Liver (tissue), 3 donors: Measurements from ENCODE around the gene FSIP1.

Experiments used
- GABPA ChIP-seq, 2 donors: IDR thresholded peaks in 1 of 2; conservative IDR thresholded peaks in 1 of 2; 2 replicates each; pipeline ENCODE4 v1.6.1; 2016; ENCODE audit warnings: antibody characterized with exemption in 2 of 2, mild to moderate bottlenecking in 1 of 2, moderate library complexity in 1 of 2
- RAD21 ChIP-seq, 2 donors: IDR thresholded peaks; 2 replicates each; pipeline ENCODE4 v1.6.1; 2016; ENCODE audit warnings: antibody characterized with exemption in 2 of 2, mild to moderate bottlenecking in 2 of 2
- SP1 ChIP-seq: IDR thresholded peaks from 2 replicates; pipeline ENCODE4 v1.6.1; 2018; ENCODE audit warnings: antibody characterized with exemption, mild to moderate bottlenecking
- YY1 ChIP-seq: IDR thresholded peaks from 2 replicates; pipeline ENCODE4 v1.6.1; 2016; ENCODE audit warnings: antibody characterized with exemption, mild to moderate bottlenecking
- TF ChIP-seq, protein P1 (sequence below): fragments of 150-350 bp; IDR thresholded peaks from 2 replicates; pipeline ENCODE4 v1.5.1; 2017; ENCODE audit warnings: improper control_type of control experiment, low read depth, low read length; ENCODE audit not compliant: missing input control
- TF ChIP-seq, protein P2 (sequence below): IDR thresholded peaks from 2 replicates; pipeline ENCODE4 v1.6.1; 2016; ENCODE audit warnings: antibody characterized with exemption
- TF ChIP-seq, protein P3 (sequence below): IDR thresholded peaks from 2 replicates; pipeline ENCODE4 v1.6.1; 2016; ENCODE audit warnings: antibody characterized with exemption, mild to moderate bottlenecking
- TF ChIP-seq, protein P4 (sequence below): IDR thresholded peaks from 2 replicates; pipeline ENCODE4 v1.6.1; 2016; ENCODE audit warnings: antibody characterized with exemption
- donor health status: healthy.
- donor health status: healthy.

DNA sequence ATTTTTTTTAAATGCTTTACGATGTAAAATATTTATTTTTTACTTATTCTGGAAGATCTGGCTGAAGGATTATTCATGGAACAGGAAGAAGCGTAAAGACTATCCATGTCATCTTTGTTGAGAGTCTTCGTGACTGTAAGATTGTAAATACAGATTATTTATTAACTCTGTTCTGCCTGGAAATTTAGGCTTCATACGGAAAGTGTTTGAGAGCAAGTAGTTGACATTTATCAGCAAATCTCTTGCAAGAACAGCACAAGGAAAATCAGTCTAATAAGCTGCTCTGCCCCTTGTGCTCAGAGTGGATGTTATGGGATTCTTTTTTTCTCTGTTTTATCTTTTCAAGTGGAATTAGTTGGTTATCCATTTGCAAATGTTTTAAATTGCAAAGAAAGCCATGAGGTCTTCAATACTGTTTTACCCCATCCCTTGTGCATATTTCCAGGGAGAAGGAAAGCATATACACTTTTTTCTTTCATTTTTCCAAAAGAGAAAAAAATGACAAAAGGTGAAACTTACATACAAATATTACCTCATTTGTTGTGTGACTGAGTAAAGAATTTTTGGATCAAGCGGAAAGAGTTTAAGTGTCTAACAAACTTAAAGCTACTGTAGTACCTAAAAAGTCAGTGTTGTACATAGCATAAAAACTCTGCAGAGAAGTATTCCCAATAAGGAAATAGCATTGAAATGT is 186.1 kb downstream of the FSIP1 start:
- TF ChIP-seq, protein P1, sequence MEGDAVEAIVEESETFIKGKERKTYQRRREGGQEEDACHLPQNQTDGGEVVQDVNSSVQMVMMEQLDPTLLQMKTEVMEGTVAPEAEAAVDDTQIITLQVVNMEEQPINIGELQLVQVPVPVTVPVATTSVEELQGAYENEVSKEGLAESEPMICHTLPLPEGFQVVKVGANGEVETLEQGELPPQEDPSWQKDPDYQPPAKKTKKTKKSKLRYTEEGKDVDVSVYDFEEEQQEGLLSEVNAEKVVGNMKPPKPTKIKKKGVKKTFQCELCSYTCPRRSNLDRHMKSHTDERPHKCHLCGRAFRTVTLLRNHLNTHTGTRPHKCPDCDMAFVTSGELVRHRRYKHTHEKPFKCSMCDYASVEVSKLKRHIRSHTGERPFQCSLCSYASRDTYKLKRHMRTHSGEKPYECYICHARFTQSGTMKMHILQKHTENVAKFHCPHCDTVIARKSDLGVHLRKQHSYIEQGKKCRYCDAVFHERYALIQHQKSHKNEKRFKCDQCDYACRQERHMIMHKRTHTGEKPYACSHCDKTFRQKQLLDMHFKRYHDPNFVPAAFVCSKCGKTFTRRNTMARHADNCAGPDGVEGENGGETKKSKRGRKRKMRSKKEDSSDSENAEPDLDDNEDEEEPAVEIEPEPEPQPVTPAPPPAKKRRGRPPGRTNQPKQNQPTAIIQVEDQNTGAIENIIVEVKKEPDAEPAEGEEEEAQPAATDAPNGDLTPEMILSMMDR: no peak
- TF ChIP-seq GABPA (IDR thresholded peaks at IDR 0.05 in 1 of 2, conservative IDR thresholded peaks at IDR 0.05 in 1 of 2) (no peak), RAD21 (IDR thresholded peaks at IDR 0.05) (no peak), YY1 (no peak), SP1 (no peak)
- TF ChIP-seq, protein P2, sequence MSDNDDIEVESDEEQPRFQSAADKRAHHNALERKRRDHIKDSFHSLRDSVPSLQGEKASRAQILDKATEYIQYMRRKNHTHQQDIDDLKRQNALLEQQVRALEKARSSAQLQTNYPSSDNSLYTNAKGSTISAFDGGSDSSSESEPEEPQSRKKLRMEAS: no peak
- TF ChIP-seq, protein P3, sequence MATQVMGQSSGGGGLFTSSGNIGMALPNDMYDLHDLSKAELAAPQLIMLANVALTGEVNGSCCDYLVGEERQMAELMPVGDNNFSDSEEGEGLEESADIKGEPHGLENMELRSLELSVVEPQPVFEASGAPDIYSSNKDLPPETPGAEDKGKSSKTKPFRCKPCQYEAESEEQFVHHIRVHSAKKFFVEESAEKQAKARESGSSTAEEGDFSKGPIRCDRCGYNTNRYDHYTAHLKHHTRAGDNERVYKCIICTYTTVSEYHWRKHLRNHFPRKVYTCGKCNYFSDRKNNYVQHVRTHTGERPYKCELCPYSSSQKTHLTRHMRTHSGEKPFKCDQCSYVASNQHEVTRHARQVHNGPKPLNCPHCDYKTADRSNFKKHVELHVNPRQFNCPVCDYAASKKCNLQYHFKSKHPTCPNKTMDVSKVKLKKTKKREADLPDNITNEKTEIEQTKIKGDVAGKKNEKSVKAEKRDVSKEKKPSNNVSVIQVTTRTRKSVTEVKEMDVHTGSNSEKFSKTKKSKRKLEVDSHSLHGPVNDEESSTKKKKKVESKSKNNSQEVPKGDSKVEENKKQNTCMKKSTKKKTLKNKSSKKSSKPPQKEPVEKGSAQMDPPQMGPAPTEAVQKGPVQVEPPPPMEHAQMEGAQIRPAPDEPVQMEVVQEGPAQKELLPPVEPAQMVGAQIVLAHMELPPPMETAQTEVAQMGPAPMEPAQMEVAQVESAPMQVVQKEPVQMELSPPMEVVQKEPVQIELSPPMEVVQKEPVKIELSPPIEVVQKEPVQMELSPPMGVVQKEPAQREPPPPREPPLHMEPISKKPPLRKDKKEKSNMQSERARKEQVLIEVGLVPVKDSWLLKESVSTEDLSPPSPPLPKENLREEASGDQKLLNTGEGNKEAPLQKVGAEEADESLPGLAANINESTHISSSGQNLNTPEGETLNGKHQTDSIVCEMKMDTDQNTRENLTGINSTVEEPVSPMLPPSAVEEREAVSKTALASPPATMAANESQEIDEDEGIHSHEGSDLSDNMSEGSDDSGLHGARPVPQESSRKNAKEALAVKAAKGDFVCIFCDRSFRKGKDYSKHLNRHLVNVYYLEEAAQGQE: no peak
- TF ChIP-seq, protein P4, sequence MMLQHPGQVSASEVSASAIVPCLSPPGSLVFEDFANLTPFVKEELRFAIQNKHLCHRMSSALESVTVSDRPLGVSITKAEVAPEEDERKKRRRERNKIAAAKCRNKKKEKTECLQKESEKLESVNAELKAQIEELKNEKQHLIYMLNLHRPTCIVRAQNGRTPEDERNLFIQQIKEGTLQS: no peak
